GM18909 (cell line): Measurements from ENCODE around the gene MFN2.
"Not testable (repeated sequence)": the region's sequence is repeated elsewhere in the genome, so short reads cannot be mapped to it uniquely, and the experiment has no call there.

Source experiments
- ATAC-seq: cut with Tn5 transposase; IDR thresholded peaks from one replicate; pipeline ENCODE4 v1.9.1; 2021; ENCODE audit warnings: mild to moderate bottlenecking; ENCODE audit not compliant: unreplicated experiment, poor library complexity

MFN2 gene

GRCh38 chr1:12040457-12041051 is 60.3 kb downstream of the MFN2 start:
- peak; percentile 74 for ATAC-seq

GRCh38 chr1:12044187-12044877 is 64.1 kb downstream of the MFN2 start:
- not testable (repeated sequence) for ATAC-seq

GRCh38 chr1:12046749-12047119 is 66.5 kb downstream of the MFN2 start:
- no peak for ATAC-seq

GRCh38 chr1:12047120-12047876 is 67.1 kb downstream of the MFN2 start:
- peak; percentile 42 for ATAC-seq

GRCh38 chr1:12048372-12048771 is 68.1 kb downstream of the MFN2 start:
- ATAC-seq = no peak

GRCh38 chr1:12049616-12050015 is 69.4 kb downstream of the MFN2 start:
- ATAC-seq = no peak

GRCh38 chr1:12051361-12051760 is 71.1 kb downstream of the MFN2 start:
- no peak for ATAC-seq

- peak; percentile 68 for ATAC-seq
Observed at GRCh38 chr1:12052008-12052573, 71.8 kb downstream of the MFN2 start.

- ATAC-seq = no peak
Observed at GRCh38 chr1:12052997-12053686, 72.9 kb downstream of the MFN2 start.

GRCh38 chr1:12053752-12054548 is 73.7 kb downstream of the MFN2 start:
- ATAC-seq = no peak

- no peak for ATAC-seq
Observed at GRCh38 chr1:12055259-12055658, 75.0 kb downstream of the MFN2 start.

- ATAC-seq = no peak
Observed at GRCh38 chr1:12056331-12056841, 76.1 kb downstream of the MFN2 start.

GRCh38 chr1:12057382-12057781 is 77.1 kb downstream of the MFN2 start:
- ATAC-seq = no peak

- no peak for ATAC-seq
Observed at GRCh38 chr1:12057940-12058687, 77.9 kb downstream of the MFN2 start.

- no peak for ATAC-seq
Observed at GRCh38 chr1:12059226-12059625, 79.0 kb downstream of the MFN2 start.

GRCh38 chr1:12059722-12060464 is 79.6 kb downstream of the MFN2 start:
- no peak for ATAC-seq

- no peak for ATAC-seq
Observed at GRCh38 chr1:12060500-12060899, 80.3 kb downstream of the MFN2 start.
